Fibroblast of the conjunctiva (primary cell): ENCODE data around the gene EXTL1.

Experiments used
- DNase-seq: peaks from one replicate; pipeline ENCODE4 v3.0.0-alpha.2; 2010; ENCODE audit warnings: low read depth

The EXTL1 gene

GRCh38 chr1:26044414-26044813, 22.8 kb downstream of the EXTL1 start:
- no peak for DNase-seq

GRCh38 chr1:26044971-26045721, 23.6 kb downstream of the EXTL1 start:
- DNase-seq, result no peak

- DNase-seq, result no peak
Measured at GRCh38 chr1:26045722-26046245, 24.2 kb downstream of the EXTL1 start, which contains the start of gene SLC30A2. Gene SLC30A2, minus strand, starts transcription at chr1:26046118. Its CDS starts 222 bp downstream, at chr1:26045896.

- DNase-seq, result no peak
Measured at GRCh38 chr1:26046246-26047095, 24.9 kb downstream of the EXTL1 start.

- DNase-seq, result no peak
Measured at GRCh38 chr1:26047278-26047874, 25.8 kb downstream of the EXTL1 start.

- DNase-seq, result no peak
Measured at GRCh38 chr1:26049531-26050247, 28.1 kb downstream of the EXTL1 start.

- no peak for DNase-seq
Measured at GRCh38 chr1:26050248-26050640, 28.7 kb downstream of the EXTL1 start.

GRCh38 chr1:26053718-26054560, 32.4 kb downstream of the EXTL1 start:
- DNase-seq, result no peak

- no peak for DNase-seq
Measured at GRCh38 chr1:26055041-26055440, 33.5 kb downstream of the EXTL1 start.

GRCh38 chr1:26057189-26057588, 35.6 kb downstream of the EXTL1 start:
- no peak for DNase-seq

GRCh38 chr1:26058052-26058595, 36.5 kb downstream of the EXTL1 start:
- no peak for DNase-seq

- no peak for DNase-seq
Measured at GRCh38 chr1:26059906-26060305, 38.3 kb downstream of the EXTL1 start.

- DNase-seq, result no peak
Measured at GRCh38 chr1:26060832-26061574, 39.4 kb downstream of the EXTL1 start.

- no peak for DNase-seq
Measured at GRCh38 chr1:26064553-26064952, 43.0 kb downstream of the EXTL1 start.

- no peak for DNase-seq
Measured at GRCh38 chr1:26066160-26066559, 44.6 kb downstream of the EXTL1 start.

- no peak for DNase-seq
Measured at GRCh38 chr1:26066857-26067256, 45.3 kb downstream of the EXTL1 start.

GRCh38 chr1:26067432-26067911, 45.9 kb downstream of the EXTL1 start, which contains the start of gene TRIM63:
Gene TRIM63, minus strand, starts transcription at chr1:26067630. Its CDS starts 136 bp downstream, at chr1:26067494.
- no peak for DNase-seq

GRCh38 chr1:26069941-26070295, 48.3 kb downstream of the EXTL1 start:
- no peak for DNase-seq

- DNase-seq, result no peak
Measured at GRCh38 chr1:26070296-26070962, 48.9 kb downstream of the EXTL1 start.
